ENCODE measurements around the gene RIPK3. TPM values are rescaled to one million over a fixed set of nuclear protein-coding genes. Genes with fewer than 3 reads are reported as not detected.

The RIPK3 gene
- total and polyA plus RNA-seq, 2 of the 8 experiments (the other 6 are each of a cell fraction or from before 2014, with no cell fraction given), result 0.24 to 0.39 TPM

DNA sequence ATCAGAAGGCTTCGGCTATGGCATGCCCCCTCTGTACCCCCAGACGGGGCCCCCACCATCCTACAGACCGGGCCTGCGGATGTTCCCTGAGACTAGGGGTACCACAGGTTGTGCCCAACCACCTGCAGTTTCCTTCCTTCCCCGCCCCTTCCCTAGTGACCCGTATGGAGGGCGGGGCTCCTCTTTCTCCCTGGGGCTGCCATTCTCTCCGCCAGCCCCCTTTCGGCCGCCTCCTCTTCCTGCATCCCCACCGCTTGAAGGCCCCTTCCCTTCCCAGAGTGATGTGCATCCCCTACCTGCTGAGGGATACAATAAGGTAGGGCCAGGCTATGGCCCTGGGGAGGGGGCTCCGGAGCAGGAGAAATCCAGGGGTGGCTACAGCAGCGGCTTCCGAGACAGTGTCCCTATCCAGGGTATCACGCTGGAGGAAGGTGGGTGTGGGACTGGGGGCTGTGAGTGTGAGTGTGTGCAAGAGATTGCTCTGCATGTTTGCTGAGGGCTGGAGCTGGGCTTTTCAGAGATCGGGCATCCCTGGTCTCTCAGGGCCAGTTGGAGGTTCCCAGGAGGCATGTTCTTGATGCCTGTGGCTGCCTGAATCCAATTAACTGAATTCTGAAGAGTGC is 36.8 kb upstream of the RIPK3 start:
- FAIRE-seq (peak; percentile 57), DNase-seq (ENCODE audit: low read depth in 1 of 2, low spot score in 2 of 2) (peak in 1 of 2 experiments; percentile 89)
- H3K4me2 ChIP-seq (ENCODE audit: insufficient read depth in 1 of 2, low read depth in 2 of 2, low read length in 2 of 2), result peak overlapping the region; percentile 24 to 68
- ChIA-PET POLR2A (ENCODE audit: partially characterized antibody) (interaction anchor here (1.2 to 4.7 kb wide), 10 partner anchors 9 to 54 kb away, joined by 3 to 27 read pairs (median 5); partner anchors contain the start of genes KHNYN and NYNRIN), CTCF (ENCODE audit: partially characterized antibody) (interaction anchor here (0.8 to 16.4 kb wide), 14 partner anchors 8 to 61 kb away, joined by 3 to 207 read pairs (median 6); partner anchors contain the start of genes ADCY4, CBLN3, KHNYN and NFATC4)
- 25% methylated on average over 13 of the region's 16 CpGs; no CpG with 5 or more reads in 1 of the 2 experiments for WGBS, 2 experiments (ENCODE audit: extremely low coverage in 1 of 2, insufficient coverage in 1 of 2, insufficient read length in 1 of 2, insufficient replicate concordance in 2 of 2, low coverage in 1 of 2, low lambda C conversion rate in 2 of 2, missing lambda C conversion rate in 1 of 2)
- H3K14ac ChIP-seq (ENCODE audit: insufficient read length), result no peak overlapping the region
- peak overlapping the region; percentile 1 to 54 (median 36); a peak in 7 of 8 replicates for H3K4me3 ChIP-seq (ENCODE audit: extremely low read depth in 1 of 4, insufficient read depth in 2 of 4, low read depth in 3 of 4, low read length in 4 of 4)
- H3K56ac ChIP-seq (replicated peaks; ENCODE audit: insufficient read length, low read depth, low read length), result no peak overlapping the region
- peaks cover 3 to 11% (median 6%) of the 10 kb centered on the region in 4 experiments; a peak in 5 of 8 replicates for H3K36me3 ChIP-seq (ENCODE audit: control insufficient read depth in 2 of 4, insufficient read depth in 4 of 4, low read length in 3 of 4)
- no peak overlapping the region for H4K91ac ChIP-seq (replicated peaks; ENCODE audit: insufficient read length, low read length)
- H2AFZ ChIP-seq (ENCODE audit: low read length), result no peak overlapping the region
- H3K4ac ChIP-seq (replicated peaks; ENCODE audit: insufficient read length, low read depth, low read length), result no peak overlapping the region
- H2BK5ac ChIP-seq (ENCODE audit: low read depth, low read length), result peak overlapping the region; percentile 86
- H2AK5ac ChIP-seq (ENCODE audit: low read depth, low read length), result no peak overlapping the region
- H2BK20ac ChIP-seq (ENCODE audit: low read length), result no peak overlapping the region
- H3K27me3 ChIP-seq (replicated peaks in 1 of 4; ENCODE audit: control insufficient read depth in 3 of 4, extremely low read depth in 1 of 4, insufficient read depth in 3 of 4, low read length in 3 of 4), result no peaks in the 10 kb centered on the region
- no peak overlapping the region for H2BK120ac ChIP-seq (replicated peaks; ENCODE audit: low read depth, low read length)
- H3K4me1 ChIP-seq (replicated peaks in 1 of 4; ENCODE audit: control insufficient read depth in 3 of 4, insufficient read depth in 4 of 4, low read length in 3 of 4), result peaks cover 11 to 25% (median 14%) of the 10 kb centered on the region in 4 experiments
- no peak overlapping the region for H4K8ac ChIP-seq (ENCODE audit: extremely low read depth, insufficient read depth, low read length)
- peaks cover 7% of the 10 kb centered on the region; the same call in 1 of the 2 replicates for H3K23me2 ChIP-seq (ENCODE audit: low read depth, low read length)
- H4K5ac ChIP-seq (ENCODE audit: insufficient read length, low read depth, low read length), result no peak overlapping the region
- H4K20me1 ChIP-seq (replicated peaks in 1 of 2; ENCODE audit: control insufficient read depth in 1 of 2, insufficient read depth in 2 of 2, low read length in 2 of 2), result peaks cover 0 to 3% of the 10 kb centered on the region in 2 experiments
- peak overlapping the region; percentile 62 for H3K18ac ChIP-seq (ENCODE audit: extremely low read depth, low read length)
- peak overlapping the region; percentile 62; the same call in 1 of the 2 replicates for H2BK12ac ChIP-seq (ENCODE audit: low read depth, low read length)
- H3K27ac ChIP-seq (ENCODE audit: low read depth, low read length), result peak overlapping the region; percentile 61; the same call in 1 of the 2 replicates
- no peak overlapping the region for H2BK15ac ChIP-seq (ENCODE audit: low read length)
- H3K23ac ChIP-seq (ENCODE audit: insufficient read length), result no peak overlapping the region
- H3K79me2 ChIP-seq (ENCODE audit: control insufficient read depth in 1 of 2, insufficient read depth in 2 of 2, low read length in 2 of 2), result no peaks in the 10 kb centered on the region
- no peak overlapping the region for H3K9ac ChIP-seq (replicated peaks in 1 of 4; ENCODE audit: extremely low read depth in 1 of 4, low read depth in 3 of 4, low read length in 3 of 4)
- H3K79me1 ChIP-seq (ENCODE audit: low read depth, low read length), result no peaks in the 10 kb centered on the region
- H3K9me3 ChIP-seq (ENCODE audit: insufficient read depth in 2 of 2, low read depth in 1 of 2, low read length in 1 of 2), result no peaks in the 10 kb centered on the region
- TF ChIP-seq, protein P1, sequence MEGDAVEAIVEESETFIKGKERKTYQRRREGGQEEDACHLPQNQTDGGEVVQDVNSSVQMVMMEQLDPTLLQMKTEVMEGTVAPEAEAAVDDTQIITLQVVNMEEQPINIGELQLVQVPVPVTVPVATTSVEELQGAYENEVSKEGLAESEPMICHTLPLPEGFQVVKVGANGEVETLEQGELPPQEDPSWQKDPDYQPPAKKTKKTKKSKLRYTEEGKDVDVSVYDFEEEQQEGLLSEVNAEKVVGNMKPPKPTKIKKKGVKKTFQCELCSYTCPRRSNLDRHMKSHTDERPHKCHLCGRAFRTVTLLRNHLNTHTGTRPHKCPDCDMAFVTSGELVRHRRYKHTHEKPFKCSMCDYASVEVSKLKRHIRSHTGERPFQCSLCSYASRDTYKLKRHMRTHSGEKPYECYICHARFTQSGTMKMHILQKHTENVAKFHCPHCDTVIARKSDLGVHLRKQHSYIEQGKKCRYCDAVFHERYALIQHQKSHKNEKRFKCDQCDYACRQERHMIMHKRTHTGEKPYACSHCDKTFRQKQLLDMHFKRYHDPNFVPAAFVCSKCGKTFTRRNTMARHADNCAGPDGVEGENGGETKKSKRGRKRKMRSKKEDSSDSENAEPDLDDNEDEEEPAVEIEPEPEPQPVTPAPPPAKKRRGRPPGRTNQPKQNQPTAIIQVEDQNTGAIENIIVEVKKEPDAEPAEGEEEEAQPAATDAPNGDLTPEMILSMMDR (IDR thresholded peaks at IDR 0.05; ENCODE audit: control extremely low read depth in 1 of 3, insufficient read depth in 1 of 3, low read depth in 1 of 3, low read length in 3 of 3), result peak; percentile 52 to 69 (median 63); a peak in 3 of 4 replicates
